G401.6 (cell line): ENCODE data around the gene XXYLT1.
"Not testable (repeated sequence)": the region's sequence is repeated elsewhere in the genome, so short reads cannot be mapped to it uniquely, and the experiment has no call there.

Experiments used
- FAIRE-seq: peaks from 2 replicates; lab custom pipeline; 2012; peaks lifted over from hg19 to GRCh38; lab: Jason Lieb, UNC

XXYLT1 gene

DNA sequence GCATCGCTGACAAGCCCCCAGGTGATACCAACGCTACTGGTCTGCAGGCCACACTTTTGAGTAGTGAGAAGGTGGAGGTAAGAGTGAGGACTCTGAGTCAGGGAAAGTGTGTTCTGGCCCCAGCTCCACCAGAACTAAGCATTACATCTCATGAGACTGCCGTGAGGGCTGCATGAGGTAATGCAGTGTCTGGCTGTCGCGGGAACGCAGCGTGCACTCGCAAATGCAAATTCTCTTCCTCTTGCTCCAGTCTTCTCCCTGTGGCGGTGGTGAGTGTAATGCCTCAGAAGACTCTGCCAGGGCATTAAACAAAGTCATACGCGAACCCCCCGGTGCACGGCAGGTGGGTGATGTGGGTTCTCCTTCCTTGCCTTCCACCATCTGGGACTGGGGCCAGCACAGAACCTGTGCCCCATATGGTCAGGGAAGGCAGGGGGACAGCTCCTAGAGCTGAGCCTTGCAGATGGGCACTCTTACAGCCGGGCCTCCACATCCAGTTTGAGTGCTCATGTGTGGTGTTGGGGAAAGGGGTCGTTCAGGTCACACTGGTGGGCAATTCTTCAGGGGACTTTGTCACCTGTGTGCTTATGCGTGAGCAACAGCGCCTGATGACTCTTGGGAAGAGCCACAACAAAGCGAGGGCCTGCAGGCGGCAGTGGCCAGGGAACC, 175.8 kb downstream of the XXYLT1 start:
- no peak for FAIRE-seq

GRCh38 chr3:195094191-195094921, 176.6 kb downstream of the XXYLT1 start:
- no peak for FAIRE-seq

DNA sequence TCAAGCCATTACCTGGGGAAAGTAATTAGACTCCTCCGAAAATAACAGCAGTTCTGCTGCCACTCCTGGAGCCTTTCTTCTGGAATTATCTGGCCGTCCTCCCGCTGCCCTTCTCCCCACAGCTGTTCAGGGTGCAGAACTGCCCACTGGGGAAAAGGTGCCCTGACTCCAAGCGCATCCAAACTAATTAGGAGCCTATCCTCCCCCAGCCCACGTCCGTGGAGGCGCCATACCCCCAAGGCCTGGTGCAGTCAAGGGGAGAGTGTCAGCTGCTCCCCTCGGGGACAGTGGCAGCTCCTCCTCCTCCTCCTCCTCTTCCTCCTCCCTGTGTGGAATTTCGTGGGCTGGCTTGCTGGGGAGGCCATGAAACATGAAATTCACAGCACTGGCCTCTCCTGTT, 177.2 kb downstream of the XXYLT1 start:
- no peak for FAIRE-seq

DNA sequence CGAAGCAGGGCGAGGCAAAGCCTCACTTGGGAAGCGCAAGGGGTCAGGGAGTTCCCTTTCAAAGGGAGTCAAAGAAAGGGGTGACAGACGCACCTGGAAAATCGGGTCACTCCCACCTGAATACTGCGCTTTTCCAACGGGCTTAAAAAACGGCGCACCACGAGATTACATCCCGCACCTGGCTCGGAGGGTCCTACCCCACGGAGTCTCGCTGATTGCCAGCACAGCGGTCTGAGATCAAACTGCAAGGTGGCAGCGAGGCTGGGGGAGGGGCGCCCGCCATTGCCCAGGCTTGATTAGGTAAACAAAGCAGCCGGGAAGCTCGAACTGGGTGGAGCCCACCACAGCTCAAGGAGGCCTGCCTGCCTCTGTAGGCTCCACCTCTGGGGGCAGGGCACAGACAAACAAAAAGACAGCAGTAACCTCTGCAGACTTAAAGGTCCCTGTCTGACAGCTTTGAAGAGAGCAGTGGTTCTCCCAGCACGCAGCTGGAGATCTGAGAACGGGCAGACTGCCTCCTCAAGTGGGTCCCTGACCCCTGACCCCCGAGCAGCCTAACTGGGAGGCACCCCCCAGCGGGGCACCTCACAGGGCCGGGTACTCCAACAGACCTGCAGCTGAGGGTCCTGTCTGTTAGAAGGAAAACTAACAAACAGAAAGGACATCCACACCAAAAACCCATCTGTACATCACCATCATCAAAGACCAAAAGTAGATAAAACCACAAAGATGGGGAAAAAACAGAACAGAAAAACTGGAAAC, 182.9 kb downstream of the XXYLT1 start:
- not testable (repeated sequence) for FAIRE-seq

GRCh38 chr3:195087328-195087727, 183.6 kb downstream of the XXYLT1 start:
- no peak for FAIRE-seq

GRCh38 chr3:195086885-195087284, 184.1 kb downstream of the XXYLT1 start:
- no peak for FAIRE-seq

GRCh38 chr3:195086341-195086740, 184.6 kb downstream of the XXYLT1 start:
- FAIRE-seq: no peak

GRCh38 chr3:195085356-195086130, 185.4 kb downstream of the XXYLT1 start:
- FAIRE-seq: no peak

GRCh38 chr3:195084746-195085145, 186.2 kb downstream of the XXYLT1 start:
- FAIRE-seq: no peak

- FAIRE-seq: no peak
These were observed 187.3 kb downstream of the XXYLT1 start for GRCh38 chr3:195083659-195084058.

GRCh38 chr3:195082811-195083210, 188.1 kb downstream of the XXYLT1 start:
- FAIRE-seq: no peak

DNA sequence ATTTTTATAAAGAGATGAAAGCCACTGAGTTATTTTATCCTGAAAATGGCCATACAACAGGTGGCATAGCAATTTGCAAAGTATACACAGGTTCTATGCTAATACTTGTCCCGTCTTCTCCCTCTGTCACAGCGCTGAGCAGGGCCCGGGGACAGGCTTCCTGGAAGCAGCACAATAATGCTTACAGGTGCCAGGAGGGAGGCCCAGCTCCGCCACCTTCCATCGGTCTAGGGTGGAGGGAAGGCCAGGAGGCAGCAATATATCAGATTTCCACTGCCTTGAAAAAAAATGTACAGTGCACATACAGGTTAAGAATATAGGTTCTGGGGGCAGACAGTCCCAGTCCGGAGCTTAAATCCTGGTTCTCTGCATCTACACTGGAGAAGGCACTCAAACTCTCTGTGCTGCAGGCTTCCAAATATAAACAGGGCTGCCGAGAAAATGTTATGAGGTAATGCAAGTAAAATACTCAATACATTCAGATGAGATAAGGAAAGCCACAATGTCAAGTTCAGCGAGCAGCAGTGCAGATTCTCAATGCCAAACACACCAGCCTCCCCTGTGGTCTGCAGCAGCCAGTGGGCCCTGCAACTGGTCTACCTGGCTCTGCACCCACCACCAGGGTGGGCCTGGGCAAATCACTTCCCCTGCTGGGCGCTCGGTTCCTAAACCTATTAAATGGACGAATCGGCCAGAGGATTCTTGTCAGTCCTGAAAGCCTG, 189.6 kb downstream of the XXYLT1 start:
- FAIRE-seq: no peak

DNA sequence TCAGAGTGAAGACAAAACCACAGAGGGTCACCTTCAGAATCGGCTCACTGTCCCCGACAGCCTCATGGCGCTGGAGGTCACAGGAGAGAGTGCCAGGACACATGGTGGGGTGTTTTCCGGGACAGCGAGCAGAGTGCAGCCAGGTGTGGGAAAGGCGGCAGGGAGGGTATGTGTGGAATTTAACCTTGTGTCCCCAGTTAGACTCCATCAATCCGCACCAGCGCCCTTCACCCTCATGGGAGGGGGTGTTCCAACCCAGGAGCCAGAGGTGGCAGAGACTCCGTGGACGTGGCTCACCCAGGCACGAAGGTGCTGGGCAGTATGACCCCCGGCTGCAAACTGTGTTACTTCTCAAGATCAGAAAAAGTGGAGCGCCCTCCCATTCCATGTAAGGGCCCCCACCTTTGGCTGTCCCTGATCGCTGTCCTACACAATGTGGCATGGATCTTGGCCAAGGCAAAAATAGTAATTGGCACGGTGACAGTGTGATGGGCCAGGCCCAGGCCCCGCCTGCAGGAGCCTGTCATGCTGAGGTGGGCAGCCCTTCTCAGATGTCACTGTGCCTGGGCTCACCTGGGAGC, 190.3 kb downstream of the XXYLT1 start:
- FAIRE-seq: no peak

DNA sequence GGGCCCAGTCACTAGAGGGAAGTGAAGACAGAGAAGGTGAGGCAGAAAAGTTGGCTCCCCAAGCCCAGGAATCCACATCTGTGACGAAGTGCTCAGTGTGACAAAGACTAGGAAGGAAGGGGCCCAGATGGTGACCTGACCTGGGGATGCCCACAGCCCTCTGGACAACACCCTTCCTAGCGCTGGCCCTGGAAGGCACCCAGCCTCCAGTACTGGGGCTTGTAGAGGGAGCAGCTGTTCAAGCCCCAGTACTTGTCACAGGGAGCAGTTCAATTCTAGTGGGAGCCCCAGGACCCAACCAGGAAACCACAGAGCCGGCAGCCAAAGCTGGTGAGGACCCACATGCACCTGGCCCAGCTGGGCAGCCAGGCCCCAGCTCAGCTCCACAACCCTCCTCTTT, 190.8 kb downstream of the XXYLT1 start:
- FAIRE-seq: no peak

GRCh38 chr3:195079636-195080035, 191.3 kb downstream of the XXYLT1 start:
- FAIRE-seq: no peak

- FAIRE-seq: no peak
These were observed 192.0 kb downstream of the XXYLT1 start for GRCh38 chr3:195078891-195079440.

DNA sequence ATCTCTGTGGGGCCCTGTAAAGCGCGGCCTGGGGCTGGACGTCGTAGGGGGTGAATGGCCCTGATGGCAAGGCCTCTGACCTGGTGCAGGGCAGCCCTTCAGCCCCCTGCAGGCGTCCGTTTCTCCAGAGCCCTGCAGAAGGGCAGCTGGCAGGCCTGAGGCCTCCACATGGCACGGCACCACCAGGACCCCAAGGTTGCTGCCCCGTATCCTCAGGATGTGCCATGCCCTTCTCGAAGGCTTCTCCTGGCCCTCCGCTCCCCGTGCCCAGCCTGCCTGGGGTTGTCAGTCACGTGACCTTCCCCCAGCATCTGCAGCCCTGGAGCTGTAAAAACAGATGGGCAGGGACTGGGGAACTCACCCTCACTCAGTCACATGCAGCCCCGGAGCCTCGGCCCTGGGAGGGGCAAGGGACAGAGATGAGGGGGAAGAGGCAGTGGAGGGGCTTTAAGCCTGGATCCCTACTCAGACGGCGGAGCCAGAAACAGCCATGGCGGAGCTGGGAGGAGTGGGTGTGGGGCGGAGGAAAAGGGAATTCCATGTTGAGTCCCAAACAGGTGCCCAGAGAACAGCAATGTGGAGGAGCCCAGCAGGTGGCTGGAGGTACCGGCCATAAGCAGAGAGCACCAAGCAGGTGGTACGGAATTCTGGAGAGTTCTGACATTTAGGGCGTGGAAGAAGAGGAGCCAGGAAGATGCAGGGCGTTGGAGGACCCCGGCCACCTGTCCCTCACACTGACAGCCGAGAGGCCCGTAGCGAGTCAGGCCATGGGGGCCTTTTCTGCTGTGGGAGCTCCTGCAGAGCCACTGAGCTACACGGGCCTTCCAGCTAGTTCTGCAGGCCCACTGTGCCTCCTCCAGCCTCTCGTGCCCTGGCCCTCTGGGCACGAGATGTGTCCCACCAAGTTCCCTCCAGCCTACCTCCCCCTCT, 193.1 kb downstream of the XXYLT1 start:
- no peak for FAIRE-seq

- no peak for FAIRE-seq
These were observed 193.9 kb downstream of the XXYLT1 start for GRCh38 chr3:195076981-195077610.
